ENCODE results near the gene CNGA1.

DNA sequence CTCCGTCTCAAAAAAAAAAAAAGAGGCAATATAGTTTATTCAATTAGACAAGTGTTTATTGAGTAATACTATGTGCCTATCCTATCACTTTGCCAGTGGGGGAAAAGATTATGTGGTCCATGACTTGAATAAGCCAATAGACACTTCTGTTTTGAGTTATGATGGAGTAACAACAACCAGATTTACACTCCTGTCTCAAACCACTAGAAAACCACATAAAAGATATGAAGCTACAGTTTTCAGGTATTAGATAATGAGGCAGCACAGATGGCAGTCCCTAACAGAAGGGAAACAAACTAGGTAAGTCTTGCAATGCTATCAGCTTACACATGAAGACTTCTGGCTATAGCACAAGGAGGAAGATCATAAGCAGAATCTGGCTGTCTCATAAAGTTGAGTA, 124.6 kb downstream of the CNGA1 start:
- TF ChIP-seq, protein P1, sequence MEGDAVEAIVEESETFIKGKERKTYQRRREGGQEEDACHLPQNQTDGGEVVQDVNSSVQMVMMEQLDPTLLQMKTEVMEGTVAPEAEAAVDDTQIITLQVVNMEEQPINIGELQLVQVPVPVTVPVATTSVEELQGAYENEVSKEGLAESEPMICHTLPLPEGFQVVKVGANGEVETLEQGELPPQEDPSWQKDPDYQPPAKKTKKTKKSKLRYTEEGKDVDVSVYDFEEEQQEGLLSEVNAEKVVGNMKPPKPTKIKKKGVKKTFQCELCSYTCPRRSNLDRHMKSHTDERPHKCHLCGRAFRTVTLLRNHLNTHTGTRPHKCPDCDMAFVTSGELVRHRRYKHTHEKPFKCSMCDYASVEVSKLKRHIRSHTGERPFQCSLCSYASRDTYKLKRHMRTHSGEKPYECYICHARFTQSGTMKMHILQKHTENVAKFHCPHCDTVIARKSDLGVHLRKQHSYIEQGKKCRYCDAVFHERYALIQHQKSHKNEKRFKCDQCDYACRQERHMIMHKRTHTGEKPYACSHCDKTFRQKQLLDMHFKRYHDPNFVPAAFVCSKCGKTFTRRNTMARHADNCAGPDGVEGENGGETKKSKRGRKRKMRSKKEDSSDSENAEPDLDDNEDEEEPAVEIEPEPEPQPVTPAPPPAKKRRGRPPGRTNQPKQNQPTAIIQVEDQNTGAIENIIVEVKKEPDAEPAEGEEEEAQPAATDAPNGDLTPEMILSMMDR (IDR thresholded peaks at IDR 0.05), result no peak
- TF ChIP-seq ZFX (IDR thresholded peaks at IDR 0.05; ENCODE audit: borderline replicate concordance), result no peak
